ENCODE results near the gene AANAT. TPM values are rescaled to one million over a fixed set of nuclear protein-coding genes. Genes with fewer than 3 reads are reported as not detected.

The AANAT gene
- total and polyA plus RNA-seq, 3 donors from 2014 or later, result 2.0 to 4.4 (median 4.3) TPM

DNA sequence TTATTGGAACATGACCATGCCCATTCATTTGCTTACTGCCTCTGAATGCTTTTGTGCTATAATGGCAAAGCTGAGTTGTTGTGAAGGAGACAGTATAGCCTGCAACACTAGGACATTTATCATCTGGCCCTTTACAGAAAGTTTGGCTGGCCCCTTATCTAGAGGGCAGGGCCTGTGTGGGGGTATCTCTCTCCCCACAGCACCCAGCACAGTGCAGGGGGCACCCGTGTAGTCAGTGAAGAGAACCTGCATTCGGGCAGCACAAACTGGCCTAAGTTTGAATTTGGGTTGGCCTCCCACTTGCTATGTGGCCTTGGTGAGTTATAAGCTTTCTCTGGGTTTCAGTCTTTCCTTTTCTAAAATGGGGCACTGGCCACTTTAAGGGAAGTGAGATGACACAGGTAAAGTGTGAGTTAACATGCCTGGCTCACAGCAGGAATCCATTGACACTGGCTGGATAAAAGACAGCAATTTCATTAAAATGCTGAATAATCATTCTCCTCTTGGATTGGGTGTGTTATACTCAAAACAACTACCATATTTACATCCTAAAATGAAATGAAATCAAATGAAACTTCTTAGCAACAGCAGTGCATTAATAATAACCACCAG is 26.5 kb upstream of the AANAT start:
- Histone ChIP-seq H3K9me3 (no peaks in the 10 kb centered on the region), H3K36me3 (ENCODE audit: low read depth, missing control alignments) (no peaks in the 10 kb centered on the region), H3K4me3 (no peak overlapping the region), H3K27me3 (no peaks in the 10 kb centered on the region), H3K27ac (no peak overlapping the region), H3K4me1 (no peaks in the 10 kb centered on the region)
- 50 to 61% methylated on average over 2 of the region's 2 CpGs for WGBS, 2 donors
- no peak for DNase-seq
- intact Hi-C loops (cut with DNase I; ENCODE audit: low total_unique reads), result no loop called here
- TF ChIP-seq POLR2A (IDR thresholded peaks at IDR 0.05), result no peak
- TF ChIP-seq, protein P1, sequence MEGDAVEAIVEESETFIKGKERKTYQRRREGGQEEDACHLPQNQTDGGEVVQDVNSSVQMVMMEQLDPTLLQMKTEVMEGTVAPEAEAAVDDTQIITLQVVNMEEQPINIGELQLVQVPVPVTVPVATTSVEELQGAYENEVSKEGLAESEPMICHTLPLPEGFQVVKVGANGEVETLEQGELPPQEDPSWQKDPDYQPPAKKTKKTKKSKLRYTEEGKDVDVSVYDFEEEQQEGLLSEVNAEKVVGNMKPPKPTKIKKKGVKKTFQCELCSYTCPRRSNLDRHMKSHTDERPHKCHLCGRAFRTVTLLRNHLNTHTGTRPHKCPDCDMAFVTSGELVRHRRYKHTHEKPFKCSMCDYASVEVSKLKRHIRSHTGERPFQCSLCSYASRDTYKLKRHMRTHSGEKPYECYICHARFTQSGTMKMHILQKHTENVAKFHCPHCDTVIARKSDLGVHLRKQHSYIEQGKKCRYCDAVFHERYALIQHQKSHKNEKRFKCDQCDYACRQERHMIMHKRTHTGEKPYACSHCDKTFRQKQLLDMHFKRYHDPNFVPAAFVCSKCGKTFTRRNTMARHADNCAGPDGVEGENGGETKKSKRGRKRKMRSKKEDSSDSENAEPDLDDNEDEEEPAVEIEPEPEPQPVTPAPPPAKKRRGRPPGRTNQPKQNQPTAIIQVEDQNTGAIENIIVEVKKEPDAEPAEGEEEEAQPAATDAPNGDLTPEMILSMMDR (IDR thresholded peaks at IDR 0.05), result no peak

DNA sequence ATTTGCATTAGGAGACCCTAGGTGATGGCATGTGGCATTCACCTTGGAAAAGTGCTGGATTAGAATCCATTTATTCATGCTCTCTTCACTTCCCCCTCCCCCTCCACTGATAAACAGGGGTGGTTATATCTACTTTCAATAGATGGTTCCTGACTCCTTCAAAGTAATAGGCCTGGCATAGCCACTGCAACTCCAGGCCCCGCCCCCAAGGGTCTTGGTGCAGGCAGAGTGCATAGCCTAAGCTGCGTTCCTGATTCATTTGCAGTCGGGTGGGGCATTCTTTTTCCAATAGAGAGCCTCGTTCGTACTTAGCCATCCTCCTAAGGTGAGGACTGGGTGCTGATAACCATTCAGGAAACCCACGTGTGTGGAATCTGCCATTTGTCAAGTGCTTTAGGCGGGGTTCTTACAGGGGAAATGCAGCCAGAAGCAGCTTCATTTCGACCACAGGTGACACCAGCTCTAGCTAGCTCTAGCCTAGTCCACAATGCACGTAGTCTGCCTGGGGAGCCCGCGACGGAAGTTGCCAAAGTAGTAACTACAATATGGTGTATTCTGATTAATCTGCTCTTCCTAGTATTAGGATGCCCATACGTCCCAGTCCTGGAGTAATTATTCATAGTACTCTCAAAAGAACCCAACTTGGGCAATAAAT is 25.6 kb upstream of the AANAT start:
- Histone ChIP-seq H3K36me3 (ENCODE audit: low read depth, missing control alignments) (no peaks in the 10 kb centered on the region), H3K4me1 (no peaks in the 10 kb centered on the region), H3K9me3 (no peaks in the 10 kb centered on the region), H3K27ac (no peak overlapping the region), H3K27me3 (no peaks in the 10 kb centered on the region), H3K4me3 (no peak overlapping the region)
- no peak for DNase-seq
- WGBS, 2 donors, result 84% methylated on average over 13 of the region's 13 CpGs
- TF ChIP-seq POLR2A (IDR thresholded peaks at IDR 0.05), result no peak
- TF ChIP-seq, protein P1 (IDR thresholded peaks at IDR 0.05), result no peak
- intact Hi-C loops (cut with DNase I; ENCODE audit: low total_unique reads), result no loop called here

DNA sequence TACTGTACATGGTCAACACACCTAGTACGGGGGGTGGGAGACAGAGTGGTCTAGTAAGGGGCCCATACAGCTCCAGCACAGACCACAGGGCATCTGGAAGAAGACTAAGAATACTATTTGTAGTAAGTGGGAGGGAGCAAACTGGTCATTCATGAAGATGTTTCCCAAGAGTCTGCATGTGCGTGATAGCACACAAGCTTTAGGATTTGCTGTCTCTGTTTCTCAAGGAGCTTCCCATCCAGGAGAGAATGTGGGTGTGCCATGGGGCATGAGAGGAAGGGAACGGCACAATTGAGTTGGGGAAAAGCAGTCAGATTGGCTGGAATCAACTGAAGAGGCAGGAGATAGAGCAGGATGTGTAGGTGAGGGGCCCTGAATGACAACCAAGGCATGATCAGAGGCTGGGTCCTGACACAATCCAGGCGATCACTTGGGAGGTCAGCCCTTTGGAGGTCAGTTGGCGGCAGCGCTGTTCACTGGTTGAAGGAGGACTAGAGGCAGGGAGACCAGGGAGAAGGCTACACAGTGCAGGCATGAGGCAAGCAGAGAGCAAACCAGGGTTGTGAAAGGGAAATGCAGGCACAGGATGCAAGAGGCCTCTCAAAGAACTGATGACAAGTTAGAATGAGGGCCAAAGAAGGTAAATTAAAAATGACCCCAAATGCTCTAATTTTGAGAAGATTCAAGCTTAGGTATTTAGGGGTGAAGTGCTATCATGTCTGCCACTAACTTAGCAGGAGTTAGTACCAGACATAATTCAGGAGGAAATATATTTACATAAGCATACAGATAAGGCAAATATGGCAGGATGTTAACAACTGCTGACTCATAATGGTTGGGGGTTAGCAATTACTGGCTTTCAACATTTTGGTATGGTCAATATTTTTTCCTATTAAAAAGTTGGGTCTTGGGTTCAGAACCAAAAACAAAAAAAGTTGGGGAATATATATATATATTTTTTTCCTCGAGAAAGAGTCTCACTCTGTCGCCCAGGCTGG is 24.8 kb upstream of the AANAT start:
- Histone ChIP-seq H3K9me3 (no peaks in the 10 kb centered on the region), H3K4me3 (no peak overlapping the region), H3K27ac (no peak overlapping the region), H3K36me3 (ENCODE audit: low read depth, missing control alignments) (no peaks in the 10 kb centered on the region), H3K27me3 (no peaks in the 10 kb centered on the region), H3K4me1 (no peaks in the 10 kb centered on the region)
- intact Hi-C loops (cut with DNase I; ENCODE audit: low total_unique reads), result no loop called here
- 93 to 94% methylated on average over 8 of the region's 8 CpGs for WGBS, 2 donors
- DNase-seq, result no peak
- TF ChIP-seq, protein P1 (IDR thresholded peaks at IDR 0.05), result no peak
- no peak for TF ChIP-seq POLR2A (IDR thresholded peaks at IDR 0.05)

DNA sequence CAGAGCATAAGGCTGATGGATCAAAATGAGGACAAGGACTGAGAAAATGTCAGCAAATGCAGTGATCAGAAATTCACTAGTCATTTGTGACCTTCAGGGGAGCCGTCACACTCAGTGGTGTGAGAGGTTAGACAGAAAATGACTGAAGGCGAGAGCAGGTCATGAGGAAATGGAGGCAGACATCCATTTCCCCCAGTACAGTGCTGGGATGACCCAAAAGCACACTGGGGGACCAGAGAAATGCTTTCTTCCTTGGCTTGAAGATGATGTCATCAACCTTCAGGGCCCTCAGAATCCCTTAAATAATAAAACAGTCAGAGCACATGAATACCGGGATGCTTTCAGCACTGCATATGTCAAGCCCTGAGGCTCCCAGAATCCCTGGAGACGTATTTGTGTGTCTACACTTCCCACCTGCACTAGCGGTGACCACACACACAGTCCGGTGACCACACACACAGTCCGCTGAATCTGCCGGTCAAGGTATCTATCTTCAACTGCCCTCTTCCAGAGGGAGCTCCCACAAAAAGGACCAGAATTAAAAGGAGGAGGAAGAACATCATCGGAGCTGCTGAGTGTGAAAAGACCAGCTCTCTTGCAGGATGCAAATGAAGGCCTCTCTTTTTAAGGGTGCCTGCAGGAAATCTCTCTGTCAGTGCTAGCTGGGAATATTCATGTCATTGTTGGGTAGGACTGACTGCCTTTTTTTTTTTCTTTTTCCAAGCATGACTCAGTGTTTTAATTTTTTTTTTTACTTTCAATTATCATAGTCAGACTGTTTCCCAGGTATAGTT is 22.7 kb upstream of the AANAT start:
- no peaks in the 10 kb centered on the region for H3K27me3 ChIP-seq
- no peaks in the 10 kb centered on the region for H3K9me3 ChIP-seq
- DNase-seq, result no peak
- 84 to 90% methylated on average over 9 of the region's 9 CpGs for WGBS, 2 donors
- H3K27ac ChIP-seq, result no peak overlapping the region
- H3K4me1 ChIP-seq, result no peaks in the 10 kb centered on the region
- intact Hi-C loops (cut with DNase I; ENCODE audit: low total_unique reads), result no loop called here
- H3K4me3 ChIP-seq, result no peak overlapping the region
- H3K36me3 ChIP-seq (ENCODE audit: low read depth, missing control alignments), result no peaks in the 10 kb centered on the region
- TF ChIP-seq, protein P1 (IDR thresholded peaks at IDR 0.05), result no peak
- TF ChIP-seq POLR2A (IDR thresholded peaks at IDR 0.05), result no peak
